Loucy (cell line): Measurements from ENCODE around the gene RANBP2.
"Not testable (repeated sequence)": the region's sequence is repeated elsewhere in the genome, so short reads cannot be mapped to it uniquely, and the experiment has no call there.

ENCODE experiments used
- H2AFZ ChIP-seq: fragments of 200-600 bp; sonication (generic); 2 replicates; pipeline ENCODE4 v1.6.0; 2016; ENCODE audit warnings: antibody characterized with exemption, mild to moderate bottlenecking, low read length, moderate library complexity
- H3F3A ChIP-seq: fragments of 200-600 bp; 2 replicates; pipeline ENCODE4 v1.6.0; 2016; ENCODE audit warnings: antibody characterized with exemption, low read depth, mild to moderate bottlenecking
- H3K27me3 ChIP-seq: fragments of 200-600 bp; sonication (generic); 2 replicates; pipeline ENCODE4 v1.6.1; 2014; ENCODE audit warnings: low read length, mild to moderate bottlenecking; ENCODE audit not compliant: insufficient read depth, poor library complexity, severe bottlenecking
- H3K36me3 ChIP-seq: fragments of 200-600 bp; sonication (generic); 2 replicates; pipeline ENCODE4 v1.6.1; 2016; ENCODE audit warnings: low read length; ENCODE audit not compliant: insufficient read depth
- H3K4me1 ChIP-seq: fragments of 200-600 bp; sonication (generic); 2 replicates; pipeline ENCODE4 v1.5.1; 2014; ENCODE audit warnings: low read length, mild to moderate bottlenecking; ENCODE audit not compliant: insufficient read depth, poor library complexity, severe bottlenecking
- H3K4me2 ChIP-seq: fragments of 200-600 bp; sonication (generic); 2 replicates; pipeline ENCODE4 v1.6.0; 2014; ENCODE audit warnings: antibody characterized with exemption, low read length, low read depth, mild to moderate bottlenecking; ENCODE audit not compliant: poor library complexity, severe bottlenecking
- H3K4me3 ChIP-seq: fragments of 200-600 bp; sonication (generic); 2 replicates; pipeline ENCODE4 v1.5.1; 2014; ENCODE audit warnings: low read length, mild to moderate bottlenecking, mixed read lengths; ENCODE audit not compliant: poor library complexity, severe bottlenecking
- H3K79me2 ChIP-seq: fragments of 200-600 bp; sonication (generic); 2 replicates; pipeline ENCODE4 v1.6.1; 2014; ENCODE audit warnings: low read length; ENCODE audit not compliant: insufficient read depth
- H3K9ac ChIP-seq: fragments of 200-600 bp; sonication (generic); 2 replicates; pipeline ENCODE4 v1.6.0; 2014; ENCODE audit warnings: mild to moderate bottlenecking, low read depth, low read length, moderate library complexity; ENCODE audit not compliant: poor library complexity, severe bottlenecking
- H3K9me2 ChIP-seq: fragments of 200-600 bp; sonication (generic); replicated peaks from 2 replicates; pipeline ENCODE4 v1.6.1; 2016; ENCODE audit warnings: low read depth, low read length, mixed read lengths
- H3K9me3 ChIP-seq: fragments of 200-600 bp; sonication (generic); 2 replicates; pipeline ENCODE4 v1.6.1; 2014; ENCODE audit warnings: mild to moderate bottlenecking, antibody characterized with exemption, low read length, low read depth; ENCODE audit not compliant: insufficient read depth
- H4K20me1 ChIP-seq: fragments of 200-600 bp; sonication (generic); 2 replicates; pipeline ENCODE4 v1.6.0; 2014; ENCODE audit warnings: antibody characterized with exemption, low read length, mild to moderate bottlenecking; ENCODE audit not compliant: insufficient read depth, poor library complexity, severe bottlenecking
- CTCF ChIP-seq: fragments of 200-600 bp; sonication (generic); conservative IDR thresholded peaks from 2 replicates; pipeline ENCODE4 v1.5.1; 2014; ENCODE audit warnings: mild to moderate bottlenecking, antibody characterized with exemption, low read length
- EZH2phosphoT487 ChIP-seq: fragments of 200-600 bp; IDR thresholded peaks from 2 replicates; pipeline ENCODE4 v1.6.1; 2018; ENCODE audit warnings: antibody characterized with exemption, mild to moderate bottlenecking, moderate library complexity, borderline replicate concordance

The RANBP2 gene

GRCh38 chr2:108707300-108707699 lies 12.0 kb upstream of the RANBP2 start:
- Histone ChIP-seq H3K27me3 (no peaks in the 10 kb centered on the region), H3K9me2 (no peaks in the 10 kb centered on the region), H3K79me2 (no peaks in the 10 kb centered on the region), H4K20me1 (no peaks in the 10 kb centered on the region), H3K4me1 (no peaks in the 10 kb centered on the region), H3K4me3 (no peak overlapping the region), H3K36me3 (no peaks in the 10 kb centered on the region), H3K9me3 (no peaks in the 10 kb centered on the region; the same call in 1 of the 2 replicates), H3K9ac (no peak overlapping the region), H2AFZ (no peak overlapping the region), H3K4me2 (no peak overlapping the region), H3F3A (no peaks in the 10 kb centered on the region)
- no peak for TF ChIP-seq CTCF
- TF ChIP-seq EZH2phosphoT487 = no peak

DNA sequence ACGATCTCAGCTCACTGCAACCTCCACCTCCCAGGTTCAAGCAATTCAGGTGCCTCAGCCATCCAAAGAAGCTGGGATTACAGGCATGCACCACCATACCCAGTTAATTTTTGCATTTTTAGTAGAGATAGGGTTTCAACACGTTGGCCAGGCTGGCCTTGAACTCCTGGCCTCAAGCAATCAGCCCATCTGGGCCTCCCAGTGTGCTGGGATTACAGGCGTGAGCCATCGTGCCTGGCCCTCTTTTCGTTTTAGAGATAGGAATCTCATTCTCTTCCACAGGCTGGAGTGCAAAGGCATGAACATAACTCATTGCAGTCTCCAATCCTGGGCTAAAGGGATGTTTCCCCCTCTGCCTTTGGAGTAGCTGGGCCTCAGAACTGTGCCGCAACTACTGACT lies 2.3 kb upstream of the RANBP2 start:
- H3K4me1 ChIP-seq, H3K36me3 ChIP-seq, H3K27me3 ChIP-seq, H2AFZ ChIP-seq, H3K9me2 ChIP-seq, H3K9me3 ChIP-seq, H3K4me3 ChIP-seq, H4K20me1 ChIP-seq, H3K4me2 ChIP-seq, H3F3A ChIP-seq, H3K9ac ChIP-seq: not testable (repeated sequence)
- H3K79me2 ChIP-seq = peaks cover 33% of the 10 kb centered on the region

DNA sequence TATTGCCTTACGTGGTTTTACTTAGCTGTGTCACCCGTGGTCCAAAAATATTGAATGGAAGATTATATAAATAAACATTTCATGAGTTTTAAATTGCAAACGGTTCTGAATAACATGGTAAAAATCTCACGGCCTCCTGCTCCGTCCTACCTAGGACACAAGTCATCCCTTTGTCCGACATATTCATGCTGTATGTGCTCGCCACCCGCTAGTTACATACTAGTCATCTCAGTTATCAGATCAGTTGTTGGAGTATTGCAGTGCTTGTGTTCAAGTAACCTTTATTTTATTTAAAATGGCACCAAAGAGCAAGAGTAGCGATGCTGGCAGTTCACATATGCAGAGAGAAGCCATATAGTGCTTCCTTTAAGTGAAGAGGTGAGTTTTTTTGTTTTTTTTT lies 6.8 kb downstream of the RANBP2 start:
- H3K9me2 ChIP-seq, H3K4me3 ChIP-seq, H3K4me1 ChIP-seq, H3F3A ChIP-seq, H3K9me3 ChIP-seq, H4K20me1 ChIP-seq, H3K9ac ChIP-seq, H2AFZ ChIP-seq, H3K27me3 ChIP-seq, H3K36me3 ChIP-seq: not testable (repeated sequence)
- Histone ChIP-seq H3K4me2 (peak overlapping the region; percentile 73), H3K79me2 (peaks cover 75% of the 10 kb centered on the region)

- H2AFZ ChIP-seq, H3K79me2 ChIP-seq, H3K9me2 ChIP-seq, H3K27me3 ChIP-seq, H3K4me2 ChIP-seq, H3F3A ChIP-seq, H4K20me1 ChIP-seq, H3K9me3 ChIP-seq, H3K4me3 ChIP-seq, H3K4me1 ChIP-seq, H3K9ac ChIP-seq: not testable (repeated sequence)
- H3K36me3 ChIP-seq = peaks cover 26% of the 10 kb centered on the region; the same call in 1 of the 2 replicates
Measured at GRCh38 chr2:108734656-108735055, 15.4 kb downstream of the RANBP2 start.

- not testable (repeated sequence) for H4K20me1 ChIP-seq, H3K79me2 ChIP-seq, H3K9me2 ChIP-seq, H3F3A ChIP-seq, H3K4me2 ChIP-seq, H3K4me3 ChIP-seq, H3K4me1 ChIP-seq, H3K9me3 ChIP-seq, H2AFZ ChIP-seq, H3K9ac ChIP-seq, H3K27me3 ChIP-seq
- H3K36me3 ChIP-seq = peaks cover 18% of the 10 kb centered on the region; the same call in 1 of the 2 replicates
Measured at GRCh38 chr2:108757973-108758372, 38.7 kb downstream of the RANBP2 start.

- H3K79me2 ChIP-seq, H3K4me1 ChIP-seq, H4K20me1 ChIP-seq, H3K4me3 ChIP-seq, H3K9me3 ChIP-seq, H2AFZ ChIP-seq, H3K4me2 ChIP-seq, H3K9me2 ChIP-seq, H3K27me3 ChIP-seq, H3F3A ChIP-seq, H3K9ac ChIP-seq: not testable (repeated sequence)
- H3K36me3 ChIP-seq = peaks cover 37% of the 10 kb centered on the region; the same call in 1 of the 2 replicates
Measured at GRCh38 chr2:108762618-108763017, 43.3 kb downstream of the RANBP2 start.

DNA sequence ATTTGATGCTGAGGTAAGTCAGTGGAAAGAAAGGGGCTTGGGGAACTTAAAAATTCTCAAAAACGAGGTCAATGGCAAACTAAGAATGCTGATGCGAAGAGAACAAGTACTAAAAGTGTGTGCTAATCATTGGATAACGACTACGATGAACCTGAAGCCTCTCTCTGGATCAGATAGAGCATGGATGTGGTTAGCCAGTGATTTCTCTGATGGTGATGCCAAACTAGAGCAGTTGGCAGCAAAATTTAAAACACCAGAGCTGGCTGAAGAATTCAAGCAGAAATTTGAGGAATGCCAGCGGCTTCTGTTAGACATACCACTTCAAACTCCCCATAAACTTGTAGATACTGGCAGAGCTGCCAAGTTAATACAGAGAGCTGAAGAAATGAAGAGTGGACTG lies 47.4 kb downstream of the RANBP2 start:
- H3K4me3 ChIP-seq, H3K9me2 ChIP-seq, H3K9ac ChIP-seq, H3F3A ChIP-seq, H3K27me3 ChIP-seq, H4K20me1 ChIP-seq, H3K79me2 ChIP-seq, H3K4me2 ChIP-seq, H3K4me1 ChIP-seq, H3K9me3 ChIP-seq, H2AFZ ChIP-seq: not testable (repeated sequence)
- peaks cover 43% of the 10 kb centered on the region; the same call in 1 of the 2 replicates for H3K36me3 ChIP-seq
